ENCODE data around the gene PCNX2.
"Not testable (repeated sequence)": the region's sequence is repeated elsewhere in the genome, so short reads cannot be mapped to it uniquely, and the experiment has no call there.

The PCNX2 gene

GRCh38 chr1:233217832-233218231 lies 77.7 kb downstream of the PCNX2 start:
- DNase-seq: no peak

GRCh38 chr1:233216009-233216408 lies 79.5 kb downstream of the PCNX2 start:
- no peak for DNase-seq

GRCh38 chr1:233215135-233215760 lies 80.3 kb downstream of the PCNX2 start:
- DNase-seq: no peak

- no peak for DNase-seq
Measured at GRCh38 chr1:233211595-233211994, 83.9 kb downstream of the PCNX2 start.

GRCh38 chr1:233211106-233211505 lies 84.4 kb downstream of the PCNX2 start:
- no peak for DNase-seq

- no peak for DNase-seq
Measured at GRCh38 chr1:233209481-233209880, 86.0 kb downstream of the PCNX2 start.

GRCh38 chr1:233208687-233209086 lies 86.8 kb downstream of the PCNX2 start:
- DNase-seq: no peak

- DNase-seq: no peak
Measured at GRCh38 chr1:233197940-233198339, 97.6 kb downstream of the PCNX2 start.

- DNase-seq: no peak
Measured at GRCh38 chr1:233193741-233194140, 101.8 kb downstream of the PCNX2 start.

GRCh38 chr1:233190987-233191386 lies 104.5 kb downstream of the PCNX2 start:
- DNase-seq: no peak

GRCh38 chr1:233189526-233189925 lies 106.0 kb downstream of the PCNX2 start:
- DNase-seq: no peak

GRCh38 chr1:233188061-233188460 lies 107.5 kb downstream of the PCNX2 start:
- no peak for DNase-seq

GRCh38 chr1:233183226-233184020 lies 112.1 kb downstream of the PCNX2 start:
- no peak for DNase-seq

GRCh38 chr1:233182587-233182986 lies 112.9 kb downstream of the PCNX2 start:
- DNase-seq: no peak

GRCh38 chr1:233180641-233181364 lies 114.7 kb downstream of the PCNX2 start:
- DNase-seq: no peak

GRCh38 chr1:233179638-233180037 lies 115.9 kb downstream of the PCNX2 start:
- not testable (repeated sequence) for DNase-seq

GRCh38 chr1:233172201-233172600 lies 123.3 kb downstream of the PCNX2 start:
- DNase-seq: no peak

- DNase-seq: no peak
Measured at GRCh38 chr1:233170741-233171140, 124.8 kb downstream of the PCNX2 start.

GRCh38 chr1:233168384-233168783 lies 127.1 kb downstream of the PCNX2 start:
- DNase-seq: no peak

GRCh38 chr1:233166896-233167295 lies 128.6 kb downstream of the PCNX2 start:
- no peak for DNase-seq

- DNase-seq: no peak
Measured at GRCh38 chr1:233163696-233164095, 131.8 kb downstream of the PCNX2 start.

GRCh38 chr1:233158322-233158721 lies 137.2 kb downstream of the PCNX2 start:
- no peak for DNase-seq

- DNase-seq: no peak
Measured at GRCh38 chr1:233157245-233157644, 138.3 kb downstream of the PCNX2 start.

- no peak for DNase-seq
Measured at GRCh38 chr1:233151861-233152260, 143.7 kb downstream of the PCNX2 start.

Measured in stimulated activated CD4-positive, alpha-beta T cell treated with anti-CD3 and anti-CD28 coated beads, Interleukin-1b, Interleukin-23, amount 100 ng/mL, for 48 hours (primary cell).